K562 (cell line): ENCODE results near the gene SYDE1. TPM values are rescaled to one million over a fixed set of nuclear protein-coding genes. Genes with fewer than 3 reads are reported as not detected.

Experiments used
- ATAC-seq: fragments of 200-7000 bp; cut with Tn5 transposase; 3 replicates; pipeline ENCODE4 v1.9.1; 2020; ENCODE audit warnings: moderate library complexity
- BruUV-seq: library from RNA; stranded (reverse); fragments of 400-500 nt; replicated peaks from 2 replicates; lab custom pipeline; 2021; lab: Mats Ljungman, UMichigan
- CTCF ChIA-PET: fragments of 300-600 bp; formaldehyde crosslinking; extraction: SDS; loops from one replicate; lab custom pipeline; 2021; ENCODE audit warnings: low intra/inter-chr PET ratio; lab: Yijun Ruan, JAX
- POLR2A ChIA-PET: fragments of 300-600, 350-650 bp; sonication (Branson Sonifier 250); formaldehyde crosslinking; extraction: SDS; loops from one replicate; lab custom pipeline; 2021; ENCODE audit warnings: antibody characterized with exemption, inconsistent platforms; lab: Yijun Ruan, JAX
- DNase-seq, 4 experiments: peaks; one replicate each; pipeline versions ENCODE4 v3.0.0 to v3.0.0-alpha.2; 2011 to 2018; ENCODE audit warnings: low spot score in 3 of 4, mixed read lengths in 3 of 4; ENCODE audit errors: extremely low read depth in 1 of 4
- FAIRE-seq: peaks from 2 replicates; lab custom pipeline; 2011; peaks lifted over from hg19 to GRCh38; lab: Jason Lieb, UNC
- H2AFZ ChIP-seq: 2 replicates; pipeline ENCODE4 v1.6.0; 2011; ENCODE audit warnings: low read depth, low read length, control low read depth, inconsistent platforms
- H3K27ac ChIP-seq: fragments of 200-600 bp; 3 replicates; pipeline ENCODE4 v1.8.0; 2011; ENCODE audit warnings: low read depth, mild to moderate bottlenecking, control low read depth, inconsistent platforms, low read length, moderate library complexity, mixed read lengths; ENCODE audit errors: extremely low read depth
- H3K27me3 ChIP-seq, 2 experiments: fragments of 300-600 bp in 1 of 2; 2 replicates in 1 of 2; 3 replicates in 1 of 2; pipeline versions ENCODE4 v1.6.0 to v1.8.0; 2011; ENCODE audit warnings: inconsistent platforms in 2 of 2, low read length in 2 of 2, mild to moderate bottlenecking in 1 of 2, mixed read lengths in 1 of 2, moderate library complexity in 1 of 2; ENCODE audit not compliant: control insufficient read depth in 2 of 2, insufficient read depth in 2 of 2
- H3K36me3 ChIP-seq: fragments of 300-600 bp; 3 replicates; pipeline ENCODE4 v1.8.0; 2011; ENCODE audit warnings: mild to moderate bottlenecking, low read length, inconsistent platforms; ENCODE audit not compliant: control insufficient read depth, insufficient read depth
- H3K4me1 ChIP-seq, 2 experiments: fragments of 200-600 bp in 1 of 2; replicated peaks in 1 of 2; 2 replicates in 1 of 2; 3 replicates in 1 of 2; pipeline versions ENCODE4 v1.5.1 to v1.8.0; 2011; ENCODE audit warnings: inconsistent platforms in 2 of 2, low read length in 2 of 2, mild to moderate bottlenecking in 1 of 2, mixed read lengths in 1 of 2, moderate library complexity in 1 of 2; ENCODE audit not compliant: control insufficient read depth in 2 of 2, insufficient read depth in 2 of 2
- H3K4me2 ChIP-seq: 2 replicates; pipeline ENCODE4 v1.6.1; 2011; ENCODE audit warnings: low read length, control low read depth, inconsistent platforms, mixed read lengths; ENCODE audit not compliant: insufficient read depth
- H3K4me3 ChIP-seq: fragments of 200-600 bp; sonication (generic), shearing (Covaris generic); 2 replicates; pipeline ENCODE4 v1.5.1; 2016; ENCODE audit warnings: control low read depth, inconsistent platforms
- H3K79me2 ChIP-seq: fragments of 200-600 bp; 3 replicates; pipeline ENCODE4 v1.8.0; 2011; ENCODE audit warnings: low read length, inconsistent platforms; ENCODE audit not compliant: control insufficient read depth, insufficient read depth
- H3K9ac ChIP-seq, 2 experiments: 2 replicates each; pipeline versions ENCODE4 v1.6.0 to v1.6.1; 2011; ENCODE audit warnings: low read depth in 2 of 2, low read length in 2 of 2, control low read depth in 1 of 2, inconsistent platforms in 1 of 2, mild to moderate bottlenecking in 1 of 2, mixed read lengths in 1 of 2; ENCODE audit not compliant: insufficient read depth in 1 of 2
- H3K9me1 ChIP-seq: one replicate; pipeline ENCODE4 v1.6.0; 2011; ENCODE audit warnings: inconsistent platforms, mild to moderate bottlenecking, low read length, moderate library complexity; ENCODE audit not compliant: control insufficient read depth, insufficient read depth
- H3K9me3 ChIP-seq: replicated peaks from 2 replicates; pipeline ENCODE4 v1.5.1; 2011; ENCODE audit warnings: low read depth, low read length, inconsistent platforms; ENCODE audit not compliant: control insufficient read depth, insufficient read depth
- H4K20me1 ChIP-seq: replicated peaks from 2 replicates; pipeline ENCODE4 v1.6.1; 2011; ENCODE audit warnings: low read length, inconsistent platforms, mixed read lengths; ENCODE audit not compliant: control insufficient read depth, insufficient read depth
- ETV1 ChIP-seq: fragments of 450-650 bp; conservative IDR thresholded peaks from 2 replicates; pipeline ENCODE4 v1.6.1; 2016; ENCODE audit warnings: missing genetic modification characterization, control low read depth, low read depth, missing compliant biosample characterization
- TBL1XR1 ChIP-seq, 2 experiments: IDR thresholded peaks; 2 replicates each; pipeline ENCODE4 v1.6.1; 2012; ENCODE audit warnings: improper control_type of control experiment in 2 of 2, low read length in 2 of 2, mild to moderate bottlenecking in 1 of 2
- TSHZ1 ChIP-seq: fragments of 250-450 bp; sonication (Bioruptor Pico); IDR thresholded peaks from 2 replicates; pipeline ENCODE4 v1.4.0; 2020; ENCODE audit warnings: mild to moderate bottlenecking, moderate library complexity
- ZC3H11A ChIP-seq: IDR thresholded peaks from 2 replicates; pipeline ENCODE4 v1.6.1; 2012; ENCODE audit warnings: low read depth, low read length, improper control_type of control experiment
- ZNF407 ChIP-seq: fragments of 450-650 bp; IDR thresholded peaks from 2 replicates; pipeline ENCODE4 v1.6.1; 2016; ENCODE audit warnings: low read depth
- ZNF740 ChIP-seq, 3 experiments: fragments of 200-800 bp in 1 of 3; sonication (Bioruptor generic) in 1 of 3; sonication (generic) in 1 of 3; formaldehyde crosslinking in 1 of 3; IDR thresholded peaks; 2 replicates each; pipeline versions ENCODE4 v1.6.1 to v1.8.0; 2016 to 2022; ENCODE audit warnings: mild to moderate bottlenecking in 2 of 3, missing compliant biosample characterization in 2 of 3, missing genetic modification characterization in 2 of 3, missing genetic modification reagents in 1 of 3
- ZNF764 ChIP-seq: fragments of 250-450 bp; sonication (Bioruptor Pico); IDR thresholded peaks from 2 replicates; pipeline ENCODE4 v1.4.0; 2020; ENCODE audit warnings: low read depth, mild to moderate bottlenecking, moderate library complexity
- WGBS: fragments of 100-300 bp; shearing (Covaris generic); methylation state at CpG from one replicate; pipeline ENCODE4 v1.1.6; 2016; ENCODE audit warnings: low coverage, mixed read lengths; ENCODE audit not compliant: insufficient coverage; ENCODE audit errors: missing lambda C conversion rate; 5-methylcytosine and 5-hydroxymethylcytosine counted together
- in situ Hi-C: fragments of 300-500 bp; cut with MboI; formaldehyde crosslinking; loops from 4 replicates; pipeline ENCODE4 v1.15.0; 2018; ENCODE audit warnings: inconsistent platforms, mixed read lengths
- intact Hi-C: fragments of 100-400 bp; cut with micrococcal nuclease; formaldehyde crosslinking; loops from 2 replicates; pipeline ENCODE4 v1.14.2; 2022
- polyA plus RNA-seq, 8 experiments: library from polyadenylated mRNA; depleted of rRNA in 4 of 8; stranded (reverse) in 5 of 8; unstranded in 3 of 8; fragments of >200 nt; fragmentation: Nextera tagmentation in 2 of 8; fragmentation: Illumina TruSeq in 1 of 8; extraction: Ambion mirVana in 2 of 8; extraction: Trizol in 1 of 8; gene quantifications; 2 replicates each; pipeline versions ENCODE4 v1.2.1 to v1.2.3, GENCODE V29; 2011 to 2014; ENCODE audit warnings: inconsistent platforms in 1 of 8, missing spikeins in 1 of 8
- total RNA-seq, 7 experiments: library from RNA; depleted of rRNA in 6 of 7; stranded (reverse); fragments of >200 nt in 6 of 7; fragmentation: Illumina TruSeq in 2 of 7; extraction: Trizol in 2 of 7; gene quantifications; 2 replicates each; pipeline versions ENCODE4 v1.2.1 to v1.2.3, GENCODE V29; 2011 to 2021; ENCODE audit warnings: low replicate concordance in 1 of 7

SYDE1 gene
- total and polyA plus RNA-seq, 9 of the 15 experiments (the other 6 are each of a cell fraction or from before 2014, with no cell fraction given): 0.04 TPM; not detected in 8

- H2AFZ ChIP-seq: no peak overlapping the region
- WGBS: 77% methylated on average over 7 of the region's 7 CpGs
- H3K27ac ChIP-seq: no peak overlapping the region
- no peak overlapping the region for H3K9ac ChIP-seq
- DNase-seq (no peak), FAIRE-seq (no peak), ATAC-seq (no peak)
- no TSS peak for BruUV-seq
- no peaks in the 10 kb centered on the region for H4K20me1 ChIP-seq
- H3K4me1 ChIP-seq: peaks cover 0 to 20% of the 10 kb centered on the region in 2 experiments; a peak in 2 of 5 replicates
- H3K36me3 ChIP-seq: peaks cover 22% of the 10 kb centered on the region; the same call in 2 of the 3 replicates
- in situ Hi-C loops: no loop called here
- no peak overlapping the region for H3K4me2 ChIP-seq
- no peaks in the 10 kb centered on the region; the same call in 1 of the 2 replicates for H3K9me3 ChIP-seq
- peaks cover 0 to 12% of the 10 kb centered on the region in 2 experiments; a peak in 3 of 5 replicates for H3K27me3 ChIP-seq
- H3K4me3 ChIP-seq: no peak overlapping the region
- ChIA-PET CTCF (no interaction called here), POLR2A (interaction anchor here (0.6 to 2.2 kb wide), 3 partner anchors 12 to 327 kb away, joined by 3 to 5 read pairs (median 4); no protein-coding TSS in a partner anchor)
- no peaks in the 10 kb centered on the region for H3K9me1 ChIP-seq
- intact Hi-C loops: no loop called here
- H3K79me2 ChIP-seq: no peaks in the 10 kb centered on the region
- TF ChIP-seq ZNF764 (CRISPR knock-in tag): no peak
- no peak for TF ChIP-seq ZC3H11A
- no peak for TF ChIP-seq TBL1XR1 (IDR thresholded peaks at IDR 0.05; ENCODE audit: low read length in 2 of 2)
- no peak for TF ChIP-seq ETV1 (tag)
- no peak for TF ChIP-seq ZNF407
- no peak for TF ChIP-seq ZNF740 (CRISPR knock-in tag; IDR thresholded peaks at IDR 0.05)
- TF ChIP-seq ZNF740 (tag; IDR thresholded peaks at IDR 0.05): no peak
- no peak for TF ChIP-seq TSHZ1 (CRISPR knock-in tag)
Measured at GRCh38 chr19:15114153-15114540, 6.9 kb downstream of the SYDE1 start.
